ENCODE measurements around the gene CHST6. TPM values are rescaled to one million over a fixed set of nuclear protein-coding genes. Genes with fewer than 3 reads are reported as not detected.

CHST6 gene
- total RNA-seq, 1 donor, result under 0.01 TPM

DNA sequence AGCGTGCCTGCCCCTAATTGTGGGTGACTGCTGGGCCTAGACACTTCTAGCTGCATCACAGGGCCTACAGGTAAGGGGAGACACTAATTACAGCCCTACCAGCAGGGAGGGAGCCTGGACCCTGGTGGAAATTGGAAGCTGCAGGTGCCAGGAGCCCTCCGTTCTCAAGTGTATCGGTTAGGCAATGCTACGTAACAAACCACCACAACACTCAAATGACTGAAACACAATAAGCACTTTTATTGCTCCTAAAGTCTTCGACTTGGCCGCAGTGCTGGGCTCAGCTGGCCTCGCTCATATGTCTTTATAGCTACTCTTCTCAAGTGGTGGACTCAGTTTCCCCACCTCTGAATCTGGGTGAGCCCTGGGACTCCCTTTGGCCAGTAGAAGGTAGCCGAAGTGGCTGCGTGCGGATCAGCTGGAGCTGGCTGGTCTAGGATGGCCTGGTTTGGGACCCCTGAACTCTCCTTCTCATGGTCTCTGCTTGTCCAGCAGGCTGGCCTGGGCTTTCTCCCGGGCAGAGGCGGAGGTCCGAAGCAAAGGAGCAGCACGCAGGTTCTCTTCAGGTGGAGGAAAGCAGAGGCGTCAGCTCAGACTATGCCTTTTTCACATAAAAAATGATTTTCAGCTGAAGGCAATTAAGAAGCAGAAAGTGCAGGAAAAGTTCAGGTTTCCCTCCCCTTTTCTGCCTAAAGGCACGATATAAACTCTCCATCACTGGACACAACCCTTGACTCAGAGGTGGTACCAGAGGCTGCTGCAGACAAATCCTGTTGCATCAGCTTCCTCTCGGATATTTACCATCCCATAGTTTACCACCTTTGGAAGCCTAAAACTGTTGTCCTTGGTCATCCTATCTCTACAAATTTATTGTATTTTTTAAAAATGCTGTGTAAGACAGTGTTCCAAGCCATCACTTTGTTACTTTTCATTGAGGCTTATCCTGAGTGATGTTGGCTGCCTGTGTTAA lies 22.0 kb downstream of the CHST6 start:
- DNase-seq (ENCODE audit: low read depth), result no peak
- H3K4me3 ChIP-seq (ENCODE audit: low read depth, low read length), result no peak overlapping the region
- TF ChIP-seq, protein P1, sequence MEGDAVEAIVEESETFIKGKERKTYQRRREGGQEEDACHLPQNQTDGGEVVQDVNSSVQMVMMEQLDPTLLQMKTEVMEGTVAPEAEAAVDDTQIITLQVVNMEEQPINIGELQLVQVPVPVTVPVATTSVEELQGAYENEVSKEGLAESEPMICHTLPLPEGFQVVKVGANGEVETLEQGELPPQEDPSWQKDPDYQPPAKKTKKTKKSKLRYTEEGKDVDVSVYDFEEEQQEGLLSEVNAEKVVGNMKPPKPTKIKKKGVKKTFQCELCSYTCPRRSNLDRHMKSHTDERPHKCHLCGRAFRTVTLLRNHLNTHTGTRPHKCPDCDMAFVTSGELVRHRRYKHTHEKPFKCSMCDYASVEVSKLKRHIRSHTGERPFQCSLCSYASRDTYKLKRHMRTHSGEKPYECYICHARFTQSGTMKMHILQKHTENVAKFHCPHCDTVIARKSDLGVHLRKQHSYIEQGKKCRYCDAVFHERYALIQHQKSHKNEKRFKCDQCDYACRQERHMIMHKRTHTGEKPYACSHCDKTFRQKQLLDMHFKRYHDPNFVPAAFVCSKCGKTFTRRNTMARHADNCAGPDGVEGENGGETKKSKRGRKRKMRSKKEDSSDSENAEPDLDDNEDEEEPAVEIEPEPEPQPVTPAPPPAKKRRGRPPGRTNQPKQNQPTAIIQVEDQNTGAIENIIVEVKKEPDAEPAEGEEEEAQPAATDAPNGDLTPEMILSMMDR (IDR thresholded peaks at IDR 0.05; ENCODE audit: insufficient read depth, low read depth, low read length), result no peak

DNA sequence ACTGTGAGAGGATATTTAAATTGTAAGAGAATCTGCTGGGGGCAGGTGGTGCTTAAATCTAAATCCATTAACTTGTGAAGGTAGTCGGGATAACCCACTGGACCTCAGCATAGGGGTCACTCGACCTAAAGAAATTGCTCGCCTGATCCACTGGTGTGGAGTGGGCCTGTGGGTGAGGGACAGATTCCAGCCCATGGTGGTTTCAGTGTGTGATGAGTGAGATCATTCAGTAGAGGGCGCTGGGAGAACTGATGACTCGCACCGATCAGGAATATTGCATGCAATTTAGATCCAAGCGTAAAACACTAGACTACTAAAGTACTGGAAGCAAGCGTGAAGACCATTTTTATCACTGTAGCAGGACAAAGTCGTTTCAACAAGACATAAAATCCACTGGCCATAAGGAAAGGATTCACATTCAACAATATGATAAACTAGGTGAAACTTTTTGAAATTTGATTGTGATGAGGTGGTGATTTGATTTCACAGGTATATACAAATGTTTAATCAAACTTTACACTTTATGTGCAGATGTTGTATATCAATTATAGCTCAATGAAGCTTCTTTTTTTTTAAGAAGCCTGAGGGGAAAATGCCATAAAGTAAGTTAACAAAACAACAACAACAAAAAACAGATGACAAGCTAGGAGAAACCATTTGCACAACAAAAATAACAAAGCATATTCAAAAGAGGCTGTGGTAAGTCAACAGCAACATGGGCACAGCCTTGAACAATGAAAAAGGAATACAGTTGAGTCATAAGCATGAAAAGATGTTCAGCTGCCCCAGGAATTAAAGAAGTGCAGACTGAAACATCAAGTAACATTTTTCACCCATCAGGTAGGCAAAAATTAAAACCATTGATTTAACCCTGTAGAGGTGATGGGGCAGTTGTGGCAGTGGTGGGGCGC lies 23.3 kb downstream of the CHST6 start:
- TF ChIP-seq, protein P1 (IDR thresholded peaks at IDR 0.05; ENCODE audit: insufficient read depth, low read depth, low read length), result peak; percentile 83
- H3K4me3 ChIP-seq (ENCODE audit: low read depth, low read length), result no peak overlapping the region
- DNase-seq (ENCODE audit: low read depth), result peak; percentile 64

DNA sequence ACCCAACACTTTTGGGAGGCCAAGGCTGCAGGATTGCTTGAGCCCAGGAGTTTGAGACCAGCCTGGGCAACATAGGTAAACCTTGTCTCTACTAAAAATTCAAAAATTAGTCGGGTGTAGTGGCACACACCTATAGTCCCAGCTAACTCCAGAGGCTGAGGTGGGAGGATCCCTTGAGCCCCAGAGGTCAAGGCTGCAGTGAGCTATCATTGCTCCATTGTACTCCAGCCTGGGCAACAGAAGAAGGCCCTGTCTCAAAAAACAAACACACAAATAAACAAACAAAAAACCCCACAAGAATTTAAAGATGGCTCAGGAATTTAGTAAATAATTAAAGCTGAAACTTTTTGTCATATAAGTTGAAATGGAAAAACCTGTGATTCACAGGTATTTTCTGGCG lies 28.5 kb downstream of the CHST6 start:
- no peak for DNase-seq (ENCODE audit: low read depth)
- H3K4me3 ChIP-seq (ENCODE audit: low read depth, low read length), result no peak overlapping the region
- TF ChIP-seq, protein P1 (IDR thresholded peaks at IDR 0.05; ENCODE audit: insufficient read depth, low read depth, low read length), result no peak

DNA sequence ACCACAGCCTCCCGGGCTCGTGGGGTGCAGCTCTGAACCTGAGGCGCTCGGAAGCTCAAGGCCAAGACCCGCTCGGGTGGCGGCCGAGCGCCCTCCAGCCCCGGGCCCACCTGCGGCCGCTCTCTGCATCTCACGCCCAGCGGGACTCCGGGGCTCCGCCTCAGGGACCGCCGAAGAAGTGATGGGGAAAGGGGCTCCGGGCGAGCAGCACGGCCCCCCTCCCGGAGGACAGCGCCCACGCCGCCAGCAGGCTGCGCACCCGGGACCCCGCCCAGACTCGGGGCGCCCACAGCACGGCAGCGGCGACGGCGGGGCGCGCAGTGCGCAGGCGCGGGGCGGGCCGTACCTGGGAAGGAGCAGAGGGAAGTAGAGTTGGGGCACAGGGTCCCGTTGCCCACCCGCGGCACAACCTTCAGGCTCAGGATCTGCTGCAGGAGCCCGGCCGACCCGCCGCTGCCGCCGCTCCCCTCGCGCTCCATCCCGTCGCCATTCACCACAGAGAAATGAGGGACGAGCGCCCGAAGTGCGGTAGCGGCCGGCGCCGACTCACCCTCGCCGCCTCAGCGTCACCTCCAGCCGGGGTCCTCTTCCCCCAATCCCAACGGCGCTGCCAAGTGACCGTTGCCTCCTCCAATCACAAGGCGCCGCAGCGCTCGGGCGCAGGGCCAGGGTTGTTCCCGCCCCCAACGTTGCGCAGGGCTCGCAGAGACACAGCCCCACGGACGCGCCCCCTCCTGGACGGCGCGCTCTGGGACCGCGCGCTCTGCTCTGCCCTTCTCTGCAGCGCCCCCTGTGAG lies 30.9 kb downstream of the CHST6 start, which contains the start of gene TMEM170A:
TSS of gene TMEM170A (minus strand) at position 568 of the 797 bp plus-strand sequence. CDS start at position 479, 89 bp downstream.
- DNase-seq (ENCODE audit: low read depth), result peak; percentile 99
- TF ChIP-seq, protein P1 (IDR thresholded peaks at IDR 0.05; ENCODE audit: insufficient read depth, low read depth, low read length), result peak; percentile 100

DNA sequence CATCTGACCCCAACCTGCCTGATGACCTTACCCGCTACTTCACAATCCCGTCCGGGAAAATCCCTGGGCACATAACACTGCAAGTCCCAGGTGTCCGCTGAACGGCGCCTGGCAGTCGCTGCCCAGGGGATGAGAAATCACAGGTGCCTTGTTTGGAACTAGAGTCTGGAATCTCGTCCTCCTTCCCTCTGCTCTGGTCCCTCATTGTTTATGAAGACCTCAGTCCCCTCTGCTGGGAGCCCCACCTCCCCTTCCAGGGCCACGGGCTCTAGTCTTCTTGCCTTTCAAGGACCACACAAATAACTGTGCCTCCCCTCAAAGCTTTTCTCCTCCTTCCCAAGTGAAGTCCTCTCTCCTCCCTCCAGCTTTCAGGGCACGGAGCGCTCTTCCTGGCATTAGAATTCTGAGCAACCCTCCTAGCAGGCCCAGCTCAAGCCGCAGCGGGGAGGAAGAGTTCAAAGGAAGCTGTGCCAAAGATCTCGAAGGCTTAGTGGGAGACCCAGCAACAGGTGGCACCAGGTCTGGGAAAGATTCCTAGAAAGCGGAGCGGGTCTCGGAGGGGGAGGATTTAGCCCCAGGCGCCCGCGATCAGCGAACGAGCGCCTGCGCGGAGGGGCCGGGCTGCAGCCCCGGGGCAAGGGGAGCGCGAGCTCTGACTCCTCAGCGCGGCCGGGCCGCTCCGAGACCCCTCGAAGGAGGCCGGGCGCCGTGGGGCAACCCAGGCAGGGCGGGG lies 31.7 kb downstream of the CHST6 start:
- DNase-seq (ENCODE audit: low read depth), result peak; percentile 9
- peak overlapping the region; percentile 81 for H3K4me3 ChIP-seq (ENCODE audit: low read depth, low read length)

More for the DNA sequence above, 30.9 kb downstream of the CHST6 start, which contains the start of gene TMEM170A:
- peak within 1 kb of the TSS; percentile 81 for H3K4me3 ChIP-seq (ENCODE audit: low read depth, low read length)

DNA sequence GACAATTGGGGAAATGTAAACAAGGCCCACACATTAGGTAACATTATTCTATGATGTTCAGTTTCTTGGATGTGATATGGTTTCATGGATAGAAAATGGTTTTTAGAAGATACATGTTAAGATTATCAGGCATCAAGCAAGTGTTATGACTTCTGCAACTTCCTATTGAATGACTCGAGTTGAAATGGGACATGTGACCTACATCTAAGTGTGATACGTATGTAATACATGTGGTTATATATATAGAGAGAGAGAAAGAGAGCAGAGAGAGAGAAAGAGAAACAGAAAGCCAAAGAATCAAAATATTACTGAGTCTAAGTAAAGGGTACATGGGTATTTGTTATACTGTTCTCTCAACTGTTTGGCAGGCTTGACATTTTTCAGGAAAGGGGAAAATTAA lies 32.4 kb downstream of the CHST6 start:
- peak; percentile 12 for DNase-seq (ENCODE audit: low read depth)
- TF ChIP-seq, protein P1 (IDR thresholded peaks at IDR 0.05; ENCODE audit: insufficient read depth, low read depth, low read length), result no peak
- H3K4me3 ChIP-seq (ENCODE audit: low read depth, low read length), result peak overlapping the region; percentile 81
